Parathyroid adenoma (tissue), 2 donors: ENCODE data around the gene CXCL14.

Experiments used
- H2AFZ ChIP-seq: fragments of 300-600 bp; sonication (generic); one replicate; pipeline ENCODE4 v1.7.0; 2017; ENCODE audit warnings: antibody characterized with exemption, mild to moderate bottlenecking
- H3K27ac ChIP-seq: fragments of 300-600 bp; sonication (generic); one replicate; pipeline ENCODE4 v1.7.0; 2017
- H3K27me3 ChIP-seq: fragments of 300-600 bp; sonication (generic); one replicate; pipeline ENCODE4 v1.7.0; 2017; ENCODE audit warnings: low read length; ENCODE audit not compliant: control insufficient read depth, insufficient read depth
- H3K36me3 ChIP-seq: fragments of 300-600 bp; sonication (generic); one replicate; pipeline ENCODE4 v1.7.0; 2017; ENCODE audit warnings: low read length; ENCODE audit not compliant: control insufficient read depth, insufficient read depth
- H3K4me1 ChIP-seq: fragments of 300-600 bp; sonication (generic); one replicate; pipeline ENCODE4 v1.7.0; 2017; ENCODE audit warnings: control low read depth
- H3K4me2 ChIP-seq: fragments of 300-600 bp; sonication (generic); one replicate; pipeline ENCODE4 v1.7.0; 2017; ENCODE audit warnings: low read length
- H3K4me3 ChIP-seq: fragments of 300-600 bp; sonication (generic); one replicate; pipeline ENCODE4 v1.7.0; 2017; ENCODE audit warnings: low read depth, low read length
- H3K79me2 ChIP-seq: fragments of 300-600 bp; sonication (generic); one replicate; pipeline ENCODE4 v1.7.0; 2017; ENCODE audit warnings: control low read depth
- H3K9ac ChIP-seq: fragments of 300-600 bp; sonication (generic); one replicate; pipeline ENCODE4 v1.7.0; 2017; ENCODE audit warnings: mild to moderate bottlenecking
- H3K9me3 ChIP-seq: fragments of 300-600 bp; sonication (generic); one replicate; pipeline ENCODE4 v1.7.0; 2017; ENCODE audit warnings: low read length; ENCODE audit not compliant: control insufficient read depth
- TF ChIP-seq, protein P1 (sequence below): fragments of 300-600 bp; sonication (generic); IDR thresholded peaks from one replicate; pipeline ENCODE4 v1.7.0; 2017; ENCODE audit warnings: antibody characterized with exemption, mild to moderate bottlenecking
- donor health status: primary hyperparathyroidism.

Gene CXCL14

DNA sequence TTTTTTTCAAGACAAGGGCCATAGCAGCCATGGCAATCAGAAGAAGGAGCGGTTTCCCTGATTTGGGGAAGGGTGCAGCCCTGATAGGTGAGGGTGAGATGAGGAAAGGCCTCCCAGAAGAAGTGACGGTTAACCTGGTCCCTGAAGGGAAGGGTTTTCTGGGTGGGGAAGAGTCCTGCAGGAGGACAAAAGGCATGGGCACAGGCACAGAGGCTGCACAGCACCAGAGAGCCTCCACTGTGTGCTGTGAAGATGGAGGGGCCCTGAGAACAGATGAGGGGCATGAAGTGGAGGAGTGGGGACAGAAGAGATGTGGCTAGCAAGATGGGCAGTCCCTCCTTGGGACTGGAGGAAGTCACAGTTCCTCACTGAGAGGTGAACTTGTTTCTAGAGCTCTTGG lies 46.3 kb upstream of the CXCL14 start:
- TF ChIP-seq, protein P1, sequence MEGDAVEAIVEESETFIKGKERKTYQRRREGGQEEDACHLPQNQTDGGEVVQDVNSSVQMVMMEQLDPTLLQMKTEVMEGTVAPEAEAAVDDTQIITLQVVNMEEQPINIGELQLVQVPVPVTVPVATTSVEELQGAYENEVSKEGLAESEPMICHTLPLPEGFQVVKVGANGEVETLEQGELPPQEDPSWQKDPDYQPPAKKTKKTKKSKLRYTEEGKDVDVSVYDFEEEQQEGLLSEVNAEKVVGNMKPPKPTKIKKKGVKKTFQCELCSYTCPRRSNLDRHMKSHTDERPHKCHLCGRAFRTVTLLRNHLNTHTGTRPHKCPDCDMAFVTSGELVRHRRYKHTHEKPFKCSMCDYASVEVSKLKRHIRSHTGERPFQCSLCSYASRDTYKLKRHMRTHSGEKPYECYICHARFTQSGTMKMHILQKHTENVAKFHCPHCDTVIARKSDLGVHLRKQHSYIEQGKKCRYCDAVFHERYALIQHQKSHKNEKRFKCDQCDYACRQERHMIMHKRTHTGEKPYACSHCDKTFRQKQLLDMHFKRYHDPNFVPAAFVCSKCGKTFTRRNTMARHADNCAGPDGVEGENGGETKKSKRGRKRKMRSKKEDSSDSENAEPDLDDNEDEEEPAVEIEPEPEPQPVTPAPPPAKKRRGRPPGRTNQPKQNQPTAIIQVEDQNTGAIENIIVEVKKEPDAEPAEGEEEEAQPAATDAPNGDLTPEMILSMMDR, result no peak
- Histone ChIP-seq H2AFZ (no peak overlapping the region), H3K79me2 (no peaks in the 10 kb centered on the region), H3K4me2 (no peak overlapping the region), H3K4me1 (no peaks in the 10 kb centered on the region), H3K36me3 (no peaks in the 10 kb centered on the region), H3K9ac (no peak overlapping the region), H3K27me3 (no peaks in the 10 kb centered on the region), H3K9me3 (no peaks in the 10 kb centered on the region), H3K4me3 (no peak overlapping the region), H3K27ac (no peak overlapping the region)

DNA sequence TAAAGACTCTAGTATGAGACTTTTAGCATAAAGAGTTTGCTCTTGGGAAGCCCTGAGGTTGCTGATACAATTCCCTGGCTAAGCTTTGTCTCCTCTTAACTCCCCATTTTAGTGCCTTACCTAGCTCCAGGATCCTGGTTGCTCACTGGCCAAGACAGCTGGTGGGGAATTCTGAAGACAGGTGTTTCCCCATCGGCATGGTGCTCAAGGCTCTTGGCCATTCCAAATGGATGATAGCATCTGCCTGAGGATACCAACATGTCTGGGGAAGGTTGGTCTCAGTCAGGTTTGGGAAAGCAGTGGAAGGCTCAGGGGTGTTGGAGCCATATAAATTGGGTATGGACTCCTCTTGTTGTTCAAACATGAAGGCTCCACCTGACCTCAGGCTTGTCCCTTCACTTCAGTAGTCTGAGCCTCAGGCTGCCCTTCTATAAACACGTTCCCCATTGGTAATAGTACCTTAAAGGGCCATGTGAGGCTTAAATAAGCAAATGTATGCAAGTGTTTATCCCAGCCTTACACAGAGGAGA lies 44.5 kb upstream of the CXCL14 start:
- Histone ChIP-seq H3K9me3 (no peaks in the 10 kb centered on the region), H3K36me3 (no peaks in the 10 kb centered on the region), H3K27ac (no peak overlapping the region), H3K27me3 (no peaks in the 10 kb centered on the region), H3K79me2 (no peaks in the 10 kb centered on the region), H3K4me1 (no peaks in the 10 kb centered on the region), H3K4me2 (no peak overlapping the region), H3K9ac (no peak overlapping the region), H3K4me3 (no peak overlapping the region), H2AFZ (no peak overlapping the region)
- TF ChIP-seq, protein P1, result no peak

GRCh38 chr5:135615581-135616260 lies 36.9 kb upstream of the CXCL14 start:
- Histone ChIP-seq H3K4me3 (no peak overlapping the region), H2AFZ (no peak overlapping the region), H3K79me2 (no peaks in the 10 kb centered on the region), H3K27me3 (no peaks in the 10 kb centered on the region), H3K4me1 (no peaks in the 10 kb centered on the region), H3K36me3 (no peaks in the 10 kb centered on the region), H3K9me3 (no peaks in the 10 kb centered on the region), H3K4me2 (no peak overlapping the region), H3K9ac (no peak overlapping the region), H3K27ac (no peak overlapping the region)
- TF ChIP-seq, protein P1, result no peak

- no peak overlapping the region for H3K9ac ChIP-seq
- H2AFZ ChIP-seq, result no peak overlapping the region
- no peak overlapping the region for H3K4me2 ChIP-seq
- no peaks in the 10 kb centered on the region for H3K4me1 ChIP-seq
- H3K27me3 ChIP-seq, result no peaks in the 10 kb centered on the region
- no peaks in the 10 kb centered on the region for H3K79me2 ChIP-seq
- no peaks in the 10 kb centered on the region for H3K36me3 ChIP-seq
- no peak overlapping the region for H3K4me3 ChIP-seq
- no peaks in the 10 kb centered on the region for H3K9me3 ChIP-seq
- TF ChIP-seq, protein P1, result no peak
- H3K27ac ChIP-seq, result no peak overlapping the region
Observed at GRCh38 chr5:135615171-135615570, 36.4 kb upstream of the CXCL14 start.

DNA sequence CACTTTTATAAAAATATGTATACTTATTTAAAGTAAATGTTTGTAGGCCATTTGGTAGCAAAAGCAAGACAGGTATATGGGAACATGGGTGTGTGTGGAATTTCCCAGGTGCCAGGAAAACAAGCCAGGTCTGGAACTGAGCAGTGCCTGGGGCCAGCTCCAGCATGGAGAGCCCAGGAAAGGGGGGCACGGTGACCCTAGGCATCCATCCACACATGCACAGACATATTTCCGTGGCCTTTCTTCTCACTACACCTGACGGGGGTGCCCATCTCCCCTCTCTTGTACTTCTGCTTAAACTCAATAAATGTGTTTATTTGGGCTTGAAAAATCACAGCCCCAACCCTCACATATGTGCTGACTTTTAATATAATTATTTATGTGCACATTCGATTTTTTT lies 31.2 kb upstream of the CXCL14 start:
- Histone ChIP-seq H3K9me3 (no peaks in the 10 kb centered on the region), H3K4me1 (no peaks in the 10 kb centered on the region), H3K9ac (no peak overlapping the region), H2AFZ (no peak overlapping the region), H3K4me3 (no peak overlapping the region), H3K27me3 (no peaks in the 10 kb centered on the region), H3K27ac (no peak overlapping the region), H3K36me3 (no peaks in the 10 kb centered on the region), H3K79me2 (no peaks in the 10 kb centered on the region), H3K4me2 (no peak overlapping the region)
- TF ChIP-seq, protein P1, result no peak
